Body of pancreas (tissue), 4 donors: ENCODE measurements around the gene TBC1D4. TPM values are rescaled to one million over a fixed set of nuclear protein-coding genes. Genes with fewer than 3 reads are reported as not detected.
A peak's percentile ranks its signal among the peaks of the same experiment; 100 is the strongest.

Experiments
- ATAC-seq: fragments of 150-250 bp; one replicate; pipeline ENCODE4 v1.9.1; 2016
- DNase-seq, 4 donors: peaks; one replicate each; pipeline ENCODE4 v3.0.0-alpha.2; 2019
- H3K27ac ChIP-seq, 4 donors: fragments of 200-600 bp; sonication (generic); 1 replicate in 3 of 4; 2 replicates in 1 of 4; pipeline versions ENCODE4 v1.5.1 to v1.6.1; 2016 to 2019; ENCODE audit warnings: mild to moderate bottlenecking in 1 of 4, mixed read lengths in 1 of 4, moderate library complexity in 1 of 4
- H3K27me3 ChIP-seq, 2 donors: fragments of 200-600 bp; sonication (generic); one replicate each; pipeline ENCODE4 v1.6.0; 2016; ENCODE audit warnings: mild to moderate bottlenecking in 1 of 2
- H3K36me3 ChIP-seq, 2 donors: fragments of 200-600 bp; sonication (generic); replicated peaks in 1 of 2; 2 replicates each; pipeline ENCODE4 v1.5.1; 2016; ENCODE audit warnings: low read depth in 2 of 2; ENCODE audit not compliant: insufficient read depth in 1 of 2
- H3K4me1 ChIP-seq: fragments of 200-600 bp; sonication (generic); one replicate; pipeline ENCODE4 v1.6.0; 2016
- H3K4me3 ChIP-seq, 2 donors: fragments of 200-600 bp; sonication (generic); 1 replicate in 1 of 2; 2 replicates in 1 of 2; pipeline ENCODE4 v1.5.1; 2016 to 2019
- H3K9me3 ChIP-seq, 3 donors: fragments of 200-600 bp; sonication (generic); 1 replicate in 2 of 3; 2 replicates in 1 of 3; pipeline ENCODE4 v1.5.1; 2016
- CTCF ChIP-seq, 7 experiments: fragments of 450-650 bp in 4 of 7; fragments of 200-600 bp in 3 of 7; sonication (generic) in 3 of 7; IDR thresholded peaks; one replicate each; pipeline ENCODE4 v1.5.1; 2016 to 2019; ENCODE audit warnings: antibody characterized with exemption in 7 of 7
- POLR2A ChIP-seq, 3 donors: fragments of 450-650 bp; IDR thresholded peaks; one replicate each; pipeline ENCODE4 v1.6.1; 2016; ENCODE audit warnings: antibody characterized with exemption in 3 of 3, mild to moderate bottlenecking in 2 of 3
- WGBS, 2 donors: methylation state at CpG; one replicate each; pipeline ENCODE4 v1.1.5; 2017; 5-methylcytosine and 5-hydroxymethylcytosine counted together
- intact Hi-C: fragments of 100-400 bp; cut with DNase I; formaldehyde crosslinking; loops from one replicate; pipeline ENCODE4 v1.15.1; 2023
- total RNA-seq, 2 donors: library from RNA; depleted of rRNA; stranded (reverse); fragments of >200 nt; gene quantifications; one replicate each; pipeline ENCODE4 v1.1.0, GENCODE V29; 2016

The TBC1D4 gene
- total RNA-seq, 2 donors from 2014 or later: 28.3 to 29.7 TPM

GRCh38 chr13:75489502-75490263, 7.7 kb upstream of the TBC1D4 start:
- Histone ChIP-seq H3K27me3 (no peaks in the 10 kb centered on the region), H3K9me3 (no peaks in the 10 kb centered on the region), H3K27ac (peak overlapping the region in 3 of 4 donors; percentile 33 to 59 (median 58)), H3K4me1 (peaks cover 13% of the 10 kb centered on the region), H3K36me3 (no peaks in the 10 kb centered on the region), H3K4me3 (no peak overlapping the region)
- WGBS, 2 donors: 15 to 17% methylated on average over 10 of the region's 10 CpGs
- TF ChIP-seq CTCF (IDR thresholded peaks at IDR 0.05) (no peak), POLR2A (IDR thresholded peaks at IDR 0.05) (no peak)
- DNase-seq (peak in 3 of 4 donors; percentile 23 to 53 (median 26)), ATAC-seq (peak; percentile 66)
- intact Hi-C loops: no loop called here

GRCh38 chr13:75486146-75487062, 4.4 kb upstream of the TBC1D4 start:
- H3K27ac ChIP-seq: peak overlapping the region in 2 of 4 donors; percentile 9 to 31
- WGBS, 2 donors: 52 to 54% methylated on average over 5 of the region's 5 CpGs
- H3K9me3 ChIP-seq: no peaks in the 10 kb centered on the region
- no peak overlapping the region for H3K4me3 ChIP-seq
- H3K36me3 ChIP-seq: no peaks in the 10 kb centered on the region
- intact Hi-C loops: no loop called here
- H3K27me3 ChIP-seq: no peaks in the 10 kb centered on the region
- no peak for DNase-seq
- TF ChIP-seq POLR2A (IDR thresholded peaks at IDR 0.05) (no peak), CTCF (IDR thresholded peaks at IDR 0.05) (no peak)
- peaks cover 18% of the 10 kb centered on the region for H3K4me1 ChIP-seq
- ATAC-seq: no peak

GRCh38 chr13:75485286-75486062, 3.5 kb upstream of the TBC1D4 start:
- intact Hi-C loops: no loop called here
- Histone ChIP-seq H3K4me1 (peaks cover 18% of the 10 kb centered on the region), H3K27ac (peak overlapping the region in 3 of 4 donors; percentile 9 to 31 (median 15)), H3K27me3 (no peaks in the 10 kb centered on the region), H3K9me3 (no peaks in the 10 kb centered on the region), H3K4me3 (no peak overlapping the region), H3K36me3 (no peaks in the 10 kb centered on the region)
- no peak for ATAC-seq
- WGBS, 2 donors: 57 to 64% methylated on average over 1 of the region's 1 CpG
- DNase-seq: no peak
- TF ChIP-seq POLR2A (IDR thresholded peaks at IDR 0.05) (no peak), CTCF (IDR thresholded peaks at IDR 0.05) (no peak)

GRCh38 chr13:75482820-75483079, 781 bp upstream of the TBC1D4 start:
- no peak for TF ChIP-seq POLR2A (IDR thresholded peaks at IDR 0.05)
- TF ChIP-seq CTCF (IDR thresholded peaks at IDR 0.05): no peak
- Histone ChIP-seq H3K36me3 (no peaks in the 10 kb centered on the region), H3K4me3 (peak overlapping the region; percentile 49 to 98), H3K9me3 (no peaks in the 10 kb centered on the region), H3K4me1 (peaks cover 23% of the 10 kb centered on the region), H3K27ac (peak overlapping the region in 3 of 4 donors; percentile 81 to 86 (median 85)), H3K27me3 (no peaks in the 10 kb centered on the region)
- DNase-seq: no peak
- intact Hi-C loops: loop anchor here (5.0 kb wide), 1 partner anchor 110 kb away; no protein-coding TSS in a partner anchor
- no peak for ATAC-seq
- WGBS, 2 donors: 0% methylated on average over 1 of the region's 1 CpG
